ENCODE results near the gene FCHSD2.
A peak's percentile ranks its signal among the peaks of the same experiment; 100 is the strongest.
"Not testable (repeated sequence)": the region's sequence is repeated elsewhere in the genome, so short reads cannot be mapped to it uniquely, and the experiment has no call there.

The FCHSD2 gene

GRCh38 chr11:72826191-72826941, 315.8 kb downstream of the FCHSD2 start:
- DNase-seq (ENCODE audit: low read depth in 3 of 3, low spot score in 1 of 3), result no peak

GRCh38 chr11:72825661-72826060, 316.5 kb downstream of the FCHSD2 start:
- no peak for DNase-seq (ENCODE audit: low read depth in 3 of 3, low spot score in 1 of 3)

- no peak for DNase-seq (ENCODE audit: low read depth in 3 of 3, low spot score in 1 of 3)
These were observed 317.2 kb downstream of the FCHSD2 start for GRCh38 chr11:72824811-72825505.

- no peak for DNase-seq (ENCODE audit: low read depth in 3 of 3, low spot score in 1 of 3)
These were observed 318.1 kb downstream of the FCHSD2 start for GRCh38 chr11:72824020-72824419.

- no peak for DNase-seq (ENCODE audit: low read depth in 3 of 3, low spot score in 1 of 3)
These were observed 318.9 kb downstream of the FCHSD2 start for GRCh38 chr11:72823105-72823804.

- peak; percentile 72 to 92 (median 75) for DNase-seq (ENCODE audit: low read depth in 3 of 3, low spot score in 1 of 3)
These were observed 320.0 kb downstream of the FCHSD2 start for GRCh38 chr11:72821920-72822799.

GRCh38 chr11:72821221-72821919, 320.7 kb downstream of the FCHSD2 start:
- no peak for DNase-seq (ENCODE audit: low read depth in 3 of 3, low spot score in 1 of 3)

- DNase-seq (ENCODE audit: low read depth in 3 of 3, low spot score in 1 of 3), result no peak
These were observed 321.5 kb downstream of the FCHSD2 start for GRCh38 chr11:72820439-72821139.

- no peak for DNase-seq (ENCODE audit: low read depth in 3 of 3, low spot score in 1 of 3)
These were observed 323.1 kb downstream of the FCHSD2 start for GRCh38 chr11:72818971-72819370.

- DNase-seq (ENCODE audit: low read depth in 3 of 3, low spot score in 1 of 3), result no peak
These were observed 324.2 kb downstream of the FCHSD2 start for GRCh38 chr11:72817966-72818365.

- no peak for DNase-seq (ENCODE audit: low read depth in 3 of 3, low spot score in 1 of 3)
These were observed 325.6 kb downstream of the FCHSD2 start for GRCh38 chr11:72816404-72816990.

- DNase-seq (ENCODE audit: low read depth in 3 of 3, low spot score in 1 of 3), result no peak
These were observed 327.0 kb downstream of the FCHSD2 start for GRCh38 chr11:72815110-72815618.

GRCh38 chr11:72814286-72815109, 327.6 kb downstream of the FCHSD2 start, which contains the start of gene ATG16L2:
TSS of gene ATG16L2 (plus strand) at chr11:72814411. CDS start at chr11:72814446, 35 bp downstream.
- DNase-seq (ENCODE audit: low read depth in 3 of 3, low spot score in 1 of 3), result peak; percentile 69 to 88 (median 76)

GRCh38 chr11:72813740-72814285, 328.3 kb downstream of the FCHSD2 start:
- DNase-seq (ENCODE audit: low read depth in 3 of 3, low spot score in 1 of 3), result peak in 1 of 3 donors; percentile 47

- DNase-seq (ENCODE audit: low read depth in 3 of 3, low spot score in 1 of 3), result peak in 2 of 3 donors; percentile 43 to 48
These were observed 329.0 kb downstream of the FCHSD2 start for GRCh38 chr11:72812967-72813739.

GRCh38 chr11:72812604-72812966, 329.5 kb downstream of the FCHSD2 start:
- DNase-seq (ENCODE audit: low read depth in 3 of 3, low spot score in 1 of 3), result no peak

GRCh38 chr11:72811686-72812085, 330.4 kb downstream of the FCHSD2 start:
- DNase-seq (ENCODE audit: low read depth in 3 of 3, low spot score in 1 of 3), result not testable (repeated sequence)

Measured in stimulated activated CD4-positive, alpha-beta T cell treated with anti-CD3 and anti-CD28 coated beads, TNF-alpha, amount 100 ng/mL, for 1 hour (primary cell).